Anterior cingulate cortex (tissue), 58 donors: Measurements from ENCODE around the gene HSPB3.
"Not testable (repeated sequence)": the region's sequence is repeated elsewhere in the genome, so short reads cannot be mapped to it uniquely, and the experiment has no call there.

Source experiments
- DNase-seq, 58 donors: peaks; one replicate each; lab custom pipeline; 2025; lab: John Stamatoyannopoulos, UW

Gene HSPB3

GRCh38 chr5:54453046-54453445 lies 2.5 kb upstream of the HSPB3 start:
- DNase-seq = no peak

GRCh38 chr5:54454602-54455001 lies 897 bp upstream of the HSPB3 start:
- no peak for DNase-seq

- DNase-seq = peak in 8 of 58 donors; percentile 4 to 50 (median 14)
These were observed 1.8 kb downstream of the HSPB3 start for GRCh38 chr5:54457094-54457862.

- DNase-seq = no peak
These were observed 2.7 kb downstream of the HSPB3 start for GRCh38 chr5:54458221-54458620.

- DNase-seq = no peak
These were observed 4.9 kb downstream of the HSPB3 start for GRCh38 chr5:54460181-54460919.

GRCh38 chr5:54462281-54462680 lies 6.8 kb downstream of the HSPB3 start:
- DNase-seq = no peak

- DNase-seq = no peak
These were observed 8.2 kb downstream of the HSPB3 start for GRCh38 chr5:54463713-54464112.

- peak in 1 of 58 donors; percentile 3 for DNase-seq
These were observed 14.1 kb downstream of the HSPB3 start for GRCh38 chr5:54469622-54470021.

GRCh38 chr5:54470128-54470527 lies 14.6 kb downstream of the HSPB3 start:
- no peak for DNase-seq

- DNase-seq = no peak
These were observed 15.2 kb downstream of the HSPB3 start for GRCh38 chr5:54470677-54471076.

GRCh38 chr5:54471398-54471797 lies 15.9 kb downstream of the HSPB3 start:
- no peak for DNase-seq

GRCh38 chr5:54476682-54477081 lies 21.2 kb downstream of the HSPB3 start:
- DNase-seq = no peak

- no peak for DNase-seq
These were observed 22.5 kb downstream of the HSPB3 start for GRCh38 chr5:54477941-54478478.

GRCh38 chr5:54480296-54480695 lies 24.8 kb downstream of the HSPB3 start:
- no peak for DNase-seq

GRCh38 chr5:54484219-54484894 lies 28.9 kb downstream of the HSPB3 start:
- DNase-seq = no peak

GRCh38 chr5:54485659-54486058 lies 30.2 kb downstream of the HSPB3 start:
- DNase-seq = not testable (repeated sequence)

GRCh38 chr5:54489648-54489979 lies 34.1 kb downstream of the HSPB3 start:
- DNase-seq = not testable (repeated sequence)

GRCh38 chr5:54491326-54491725 lies 35.8 kb downstream of the HSPB3 start:
- DNase-seq = no peak

GRCh38 chr5:54492178-54492577 lies 36.7 kb downstream of the HSPB3 start:
- DNase-seq = no peak

GRCh38 chr5:54495027-54495426 lies 39.5 kb downstream of the HSPB3 start:
- no peak for DNase-seq
